NCI-H510A treated with DMSO at 0.1 percent for 48 hours (cell line): Measurements from ENCODE around the gene NOP14.
"Not testable (repeated sequence)": the region's sequence is repeated elsewhere in the genome, so short reads cannot be mapped to it uniquely, and the experiment has no call there.

ENCODE experiments used
- DNase-seq: peaks from one replicate; lab custom pipeline; 2025; lab: John Stamatoyannopoulos, UW

NOP14 gene

DNA sequence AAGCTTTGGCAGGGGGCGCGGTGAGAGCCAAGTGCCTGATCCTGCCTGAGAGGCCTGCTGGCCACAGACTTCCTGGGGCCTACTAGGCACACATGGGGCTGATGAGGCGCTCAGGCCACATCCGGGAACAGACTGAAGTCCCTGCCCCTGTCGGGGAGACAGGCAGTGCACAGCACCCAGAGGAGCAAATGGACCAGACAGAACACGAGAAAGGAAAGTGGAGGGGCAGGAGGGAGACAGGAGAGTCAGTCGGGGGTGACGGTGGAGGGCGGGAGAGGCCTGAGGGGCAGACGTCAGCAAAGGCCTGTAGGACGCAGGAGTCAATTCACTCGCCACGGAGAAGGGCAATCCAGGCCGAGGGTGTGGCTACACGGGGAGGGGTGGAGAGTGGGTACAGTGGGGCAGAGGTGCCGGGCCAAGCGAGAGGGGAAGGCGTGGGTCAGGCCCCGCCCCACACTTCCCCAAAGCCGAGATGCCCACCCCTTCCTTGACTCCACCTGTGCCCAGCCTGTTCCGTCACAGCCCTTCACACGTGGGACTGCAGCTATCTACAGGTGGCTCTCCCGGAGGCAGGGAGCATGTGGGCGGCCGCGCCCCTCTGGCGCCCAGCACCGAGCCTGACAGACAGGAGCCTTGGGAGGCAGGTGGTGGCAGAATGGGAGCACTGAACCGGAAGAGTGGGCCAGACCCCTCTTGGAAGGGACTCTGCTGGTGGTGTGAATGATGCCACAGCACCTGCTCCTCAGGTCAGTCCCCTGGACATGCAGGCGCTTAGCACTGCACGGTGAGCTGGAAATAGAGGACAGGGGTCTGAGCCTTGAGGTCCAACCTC, 20.5 kb downstream of the NOP14 start:
- no peak for DNase-seq

- DNase-seq = no peak
These were observed 21.1 kb downstream of the NOP14 start for GRCh38 chr4:2942037-2942531.

DNA sequence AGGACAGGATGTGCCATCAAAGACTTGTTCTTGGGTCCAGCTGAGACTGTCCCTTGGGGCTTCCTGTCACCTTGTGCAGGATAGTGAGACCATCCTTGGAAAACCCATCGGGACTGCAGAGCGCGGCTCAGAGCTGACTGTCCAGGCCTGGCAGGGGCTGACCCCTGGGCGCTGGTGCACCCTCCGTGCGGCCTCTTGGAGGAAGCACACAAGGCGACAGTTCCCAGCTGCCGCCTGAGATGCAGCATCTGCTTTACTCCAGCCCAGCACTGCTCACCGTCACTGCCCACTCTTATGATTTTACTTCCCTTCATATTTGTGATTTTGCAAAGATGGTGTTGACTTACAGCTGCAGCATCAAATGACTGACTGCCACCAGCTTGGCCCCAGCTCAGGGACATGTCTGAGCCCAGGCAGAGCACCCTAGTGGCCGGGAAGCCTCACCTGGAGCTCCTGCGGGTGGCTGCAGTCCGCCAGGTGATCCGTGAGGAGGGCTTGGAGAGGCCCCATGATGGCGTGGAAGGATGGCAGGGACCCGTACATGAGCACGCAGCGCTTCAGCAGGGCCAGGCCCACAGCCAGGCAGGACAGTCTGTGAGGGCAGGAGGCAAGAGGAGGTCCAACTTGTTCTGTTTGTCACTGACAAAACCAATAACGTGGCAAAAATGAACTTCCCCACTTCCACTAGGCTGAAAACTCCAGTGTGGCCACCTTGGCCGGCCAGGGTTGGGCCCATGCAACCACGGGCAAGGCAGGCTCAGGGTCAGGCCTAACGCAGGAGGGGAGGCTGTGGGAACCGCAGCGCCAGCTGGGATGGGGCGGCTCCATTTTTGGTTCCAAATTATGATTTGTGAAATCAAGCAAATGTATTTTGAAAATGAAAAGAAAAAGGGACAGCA, 21.8 kb downstream of the NOP14 start:
- DNase-seq = no peak

GRCh38 chr4:2940267-2941137, 22.7 kb downstream of the NOP14 start:
- DNase-seq = no peak

GRCh38 chr4:2939383-2940243, 23.6 kb downstream of the NOP14 start:
- DNase-seq = no peak

DNA sequence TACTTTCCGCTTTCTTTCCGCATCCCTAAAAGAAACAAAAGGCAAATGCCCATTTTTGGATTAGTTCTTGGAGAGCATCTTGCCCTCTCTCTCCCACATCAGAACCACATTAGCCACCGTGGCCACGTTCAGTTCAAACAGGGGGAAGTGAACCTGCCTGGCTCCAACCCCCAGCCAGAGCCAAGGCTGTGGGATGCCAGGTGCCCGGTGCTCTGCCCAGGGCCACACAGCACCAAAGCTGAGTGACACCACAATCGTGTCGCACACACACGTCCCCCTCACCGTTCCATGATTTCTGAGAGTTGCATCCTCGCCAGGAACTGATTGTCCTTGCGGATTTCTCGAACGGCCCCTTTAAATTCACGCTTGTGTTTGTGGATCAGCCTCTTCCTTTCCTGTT, 24.3 kb downstream of the NOP14 start:
- DNase-seq = no peak

GRCh38 chr4:2938411-2938810, 24.8 kb downstream of the NOP14 start:
- not testable (repeated sequence) for DNase-seq

DNA sequence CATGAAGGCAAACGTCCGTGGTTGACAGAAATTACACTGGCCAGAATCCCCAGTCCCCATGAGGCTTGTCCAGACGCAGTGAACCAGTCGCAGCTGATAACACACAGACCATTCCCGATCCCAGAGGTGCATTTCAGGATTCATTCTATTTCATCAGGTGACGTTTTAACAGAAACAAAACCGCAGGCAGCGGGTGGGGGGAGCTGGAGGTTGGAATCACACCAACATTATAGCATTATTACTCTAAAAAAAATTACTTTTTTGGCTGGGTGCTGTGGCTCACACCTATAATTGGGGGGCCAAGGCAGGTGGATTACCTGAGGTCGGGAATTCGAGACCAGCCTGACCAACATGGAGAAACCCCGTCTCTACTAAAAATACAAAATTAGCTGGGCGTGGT, 25.2 kb downstream of the NOP14 start:
- no peak for DNase-seq

DNA sequence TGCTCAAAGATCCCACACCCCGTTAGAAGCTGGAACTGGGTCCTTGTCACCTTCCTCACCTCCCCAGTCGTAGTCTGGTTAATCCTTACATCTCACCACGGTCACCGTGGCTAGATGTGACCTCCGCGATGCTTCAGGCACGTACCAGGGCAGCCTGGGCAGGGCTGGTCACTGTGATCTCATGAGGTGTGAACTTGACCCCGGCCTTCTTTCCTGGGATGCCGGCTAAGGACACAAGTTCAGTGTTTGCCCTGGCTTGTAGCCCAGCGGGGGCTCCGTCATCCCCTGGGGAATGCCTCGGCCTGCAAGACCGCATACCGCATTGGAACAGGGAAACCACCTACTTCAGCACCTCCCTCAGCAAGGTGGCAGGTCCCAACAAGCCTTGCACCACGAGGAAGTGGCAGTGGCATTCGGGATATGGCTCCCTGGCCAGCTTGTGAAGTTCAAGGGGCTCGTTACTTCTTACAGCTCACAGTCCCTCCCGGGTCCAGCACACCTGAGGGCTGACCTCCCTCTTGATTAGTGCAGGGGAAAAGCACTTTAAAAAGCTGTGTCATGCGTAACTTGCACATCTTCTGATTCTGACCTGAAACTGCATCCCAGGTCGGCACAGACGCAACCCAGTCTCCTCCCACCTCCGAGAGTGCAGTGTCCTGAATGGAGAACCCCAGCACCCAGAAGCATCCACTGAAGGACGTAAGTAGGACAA, 25.9 kb downstream of the NOP14 start:
- DNase-seq = no peak

DNA sequence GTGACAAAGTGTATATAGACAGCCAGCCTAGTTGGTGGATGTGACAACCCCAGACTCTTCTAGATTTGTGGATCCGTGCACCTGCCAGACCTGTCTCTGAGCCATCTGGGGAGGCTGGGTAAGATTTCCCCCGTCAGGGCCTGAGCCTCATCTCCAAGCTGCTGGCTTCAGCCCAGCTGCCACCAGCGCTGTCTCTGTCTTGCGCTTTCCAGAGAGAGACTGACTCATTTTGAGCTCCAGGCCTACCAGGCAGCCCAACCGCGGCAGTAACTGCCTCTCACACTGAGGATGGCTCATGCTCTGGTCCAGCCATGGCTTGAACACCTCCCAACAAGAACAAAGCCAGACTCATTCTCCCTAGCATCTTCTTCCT, 26.4 kb downstream of the NOP14 start:
- DNase-seq = no peak

DNA sequence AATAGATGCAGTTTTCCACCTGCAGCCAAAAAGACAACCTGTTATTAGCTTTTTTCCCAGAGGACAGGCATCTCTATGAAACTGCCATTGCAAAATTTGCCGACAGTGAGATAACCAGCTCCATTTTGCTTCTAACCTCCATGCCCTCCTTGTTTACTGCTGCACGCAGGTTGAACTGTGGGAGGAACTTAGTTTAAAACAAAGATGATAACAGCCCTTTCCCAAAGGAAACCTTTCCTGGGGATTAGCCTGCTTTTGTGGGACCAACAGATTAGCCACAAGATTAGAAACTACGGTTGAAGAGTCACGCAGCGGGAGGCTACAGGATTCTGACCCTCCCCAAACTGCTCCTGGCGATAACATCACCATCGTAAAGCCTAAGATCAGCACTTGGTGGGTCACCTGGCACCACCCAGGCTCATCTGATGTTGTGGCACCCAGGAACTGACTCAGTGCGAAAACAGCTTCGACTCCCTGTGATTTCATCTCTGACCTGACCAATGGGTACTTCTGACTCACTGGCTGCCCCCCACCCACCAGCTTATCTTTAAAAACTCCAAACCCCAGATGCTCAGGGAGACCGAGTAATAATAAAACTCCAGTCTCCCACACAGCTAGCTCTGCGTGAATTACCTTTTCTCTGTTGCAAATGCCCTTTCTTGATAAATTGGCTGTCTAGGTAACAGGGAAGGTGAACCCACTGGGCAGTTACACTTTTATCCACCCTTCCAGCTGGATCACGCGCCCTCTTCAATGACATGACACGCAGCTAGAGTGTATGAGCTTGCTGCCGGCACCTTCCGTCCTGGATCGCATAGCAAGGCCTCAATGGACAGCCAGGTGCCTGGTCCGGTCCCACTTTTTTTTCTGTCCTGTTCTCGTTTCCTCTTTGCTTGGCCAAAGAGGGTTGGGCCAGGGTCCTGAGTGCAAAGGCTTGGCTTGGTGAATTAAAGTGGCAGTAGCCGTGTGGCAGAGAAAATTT, 27.2 kb downstream of the NOP14 start:
- DNase-seq = peak; percentile 5

DNA sequence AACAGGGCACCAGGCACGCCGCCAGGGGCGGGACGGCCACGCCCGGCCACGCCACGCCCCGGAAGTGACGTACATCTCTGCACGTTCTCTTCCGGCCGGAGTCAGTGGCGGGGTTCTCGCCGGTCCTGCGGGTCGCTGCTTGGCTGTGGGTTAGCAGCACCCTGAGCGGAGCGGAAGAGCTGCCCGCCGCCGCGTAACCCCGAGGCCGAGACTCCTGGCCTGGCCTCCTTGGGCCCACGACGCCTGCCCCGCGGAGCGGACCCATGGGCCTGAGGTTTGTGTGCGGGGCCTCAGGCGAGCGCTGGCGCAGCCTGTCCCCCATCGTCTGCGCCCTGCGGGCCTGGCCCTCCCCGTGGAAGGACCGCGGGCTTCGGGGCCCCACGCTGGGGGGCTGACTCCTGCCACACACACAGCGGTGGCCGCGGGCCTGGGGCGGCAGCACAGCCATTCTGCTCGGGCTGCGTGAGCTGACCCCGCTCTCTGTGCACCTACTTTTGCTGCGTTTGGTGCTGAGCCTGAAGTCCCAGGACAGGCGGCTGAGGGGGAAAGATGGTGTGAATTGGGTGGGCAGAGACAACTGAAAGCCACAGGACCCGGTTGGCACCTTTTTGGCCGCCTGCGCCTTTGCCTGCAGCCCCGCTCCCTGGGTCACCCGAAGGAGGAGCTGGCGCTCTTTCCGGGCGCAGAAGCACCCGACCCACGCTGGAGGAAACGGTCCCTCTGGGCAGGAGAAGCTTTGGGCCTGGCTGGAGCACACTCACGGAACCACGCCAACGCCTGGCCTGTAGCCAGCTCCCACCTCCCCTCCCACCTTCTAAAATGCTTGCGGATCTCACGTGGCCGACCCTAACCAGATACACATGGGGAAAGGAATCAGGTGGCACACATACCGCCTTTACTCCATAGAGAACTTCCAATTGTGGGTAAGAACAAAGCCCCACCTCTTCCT, 28.1 kb downstream of the NOP14 start:
- peak; percentile 44 for DNase-seq

DNA sequence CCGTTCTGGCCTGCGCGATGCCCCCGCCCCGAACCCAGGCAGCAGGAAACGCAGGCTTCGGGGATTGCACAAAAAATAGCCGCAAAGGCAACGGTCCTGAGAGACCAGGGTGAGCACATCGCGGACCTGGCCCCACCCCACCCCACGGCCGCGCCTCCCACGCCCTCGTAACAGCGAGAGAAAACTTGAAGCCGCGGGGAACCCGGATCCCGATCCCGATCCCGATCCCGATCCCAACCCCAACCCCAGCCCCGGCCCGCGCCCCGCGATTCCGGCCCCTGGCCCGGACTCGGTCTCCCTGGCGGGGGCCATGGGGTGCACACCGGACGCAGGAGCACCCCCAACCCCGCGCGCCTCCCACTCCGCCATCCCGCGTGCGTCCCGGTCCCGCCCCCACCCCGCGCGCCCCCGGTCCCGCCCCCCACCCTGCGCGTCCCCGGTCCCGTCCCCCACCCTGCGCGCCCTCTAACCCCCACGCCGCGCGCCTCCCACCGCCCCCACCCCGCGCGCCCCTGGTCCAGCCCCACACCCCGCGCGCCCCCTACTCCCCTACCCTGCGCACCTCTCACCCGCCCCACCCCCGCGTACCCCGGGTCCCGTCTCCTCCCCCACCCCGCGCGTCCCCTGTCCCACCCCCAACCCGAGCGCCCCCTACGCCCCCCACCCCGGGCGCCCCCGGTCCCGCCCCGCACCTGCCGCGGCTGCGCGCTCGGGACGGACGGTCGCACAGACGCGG, 29.0 kb downstream of the NOP14 start:
- DNase-seq = no peak

DNA sequence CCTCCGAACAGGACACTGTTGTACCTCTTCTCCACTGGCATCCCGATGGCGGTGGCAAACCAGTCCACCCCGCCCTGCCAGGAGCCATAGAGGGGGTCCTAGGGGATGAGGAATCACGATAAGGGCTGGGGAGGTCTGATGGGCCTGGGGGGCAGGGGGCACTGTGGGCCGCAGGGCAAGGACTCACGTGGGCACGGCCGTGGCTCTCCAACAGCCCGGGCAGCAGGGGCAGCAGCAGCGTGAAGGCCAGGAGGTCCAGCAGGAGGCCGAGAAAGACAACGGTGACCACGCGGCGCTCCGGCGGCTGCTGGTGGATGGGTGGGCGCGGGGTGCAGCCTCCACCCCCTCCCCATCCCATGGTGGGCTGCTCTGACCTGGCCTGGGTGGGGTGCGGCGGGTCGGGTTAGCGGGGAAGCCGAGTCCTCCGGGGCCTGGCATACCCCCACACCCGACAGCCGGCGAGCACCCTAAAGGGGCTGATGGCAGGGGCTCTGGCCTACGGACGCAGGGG, 29.6 kb downstream of the NOP14 start:
- DNase-seq = no peak

DNA sequence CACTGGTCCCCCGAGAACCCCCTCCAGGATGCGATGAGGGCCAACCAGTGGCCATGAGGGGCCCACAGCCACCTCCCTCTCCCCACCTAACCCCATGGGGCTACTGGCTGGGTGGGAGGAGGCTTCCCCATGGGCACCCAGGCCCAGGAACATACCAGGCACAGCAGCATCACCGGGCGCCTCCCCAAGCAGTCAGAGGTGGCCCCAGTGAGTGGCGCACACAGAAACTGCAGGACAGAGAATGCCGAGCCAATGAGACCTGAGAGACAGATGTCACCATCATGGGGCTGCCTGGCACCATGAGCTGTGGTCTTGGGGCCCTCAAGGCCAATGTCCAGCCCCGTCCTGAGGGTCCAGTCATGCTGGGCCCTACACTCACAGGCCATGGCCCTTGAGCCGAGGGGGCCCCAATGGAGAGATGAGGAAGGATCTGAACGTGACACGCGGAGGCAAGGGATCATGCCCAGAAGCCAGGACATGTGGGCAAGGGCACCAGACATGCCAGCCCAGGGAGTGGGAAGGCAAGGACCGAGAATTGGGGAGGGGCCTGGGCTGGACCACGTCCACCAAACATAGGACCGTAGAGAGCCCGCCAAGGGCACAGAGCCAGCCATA, 30.1 kb downstream of the NOP14 start:
- DNase-seq = no peak

DNA sequence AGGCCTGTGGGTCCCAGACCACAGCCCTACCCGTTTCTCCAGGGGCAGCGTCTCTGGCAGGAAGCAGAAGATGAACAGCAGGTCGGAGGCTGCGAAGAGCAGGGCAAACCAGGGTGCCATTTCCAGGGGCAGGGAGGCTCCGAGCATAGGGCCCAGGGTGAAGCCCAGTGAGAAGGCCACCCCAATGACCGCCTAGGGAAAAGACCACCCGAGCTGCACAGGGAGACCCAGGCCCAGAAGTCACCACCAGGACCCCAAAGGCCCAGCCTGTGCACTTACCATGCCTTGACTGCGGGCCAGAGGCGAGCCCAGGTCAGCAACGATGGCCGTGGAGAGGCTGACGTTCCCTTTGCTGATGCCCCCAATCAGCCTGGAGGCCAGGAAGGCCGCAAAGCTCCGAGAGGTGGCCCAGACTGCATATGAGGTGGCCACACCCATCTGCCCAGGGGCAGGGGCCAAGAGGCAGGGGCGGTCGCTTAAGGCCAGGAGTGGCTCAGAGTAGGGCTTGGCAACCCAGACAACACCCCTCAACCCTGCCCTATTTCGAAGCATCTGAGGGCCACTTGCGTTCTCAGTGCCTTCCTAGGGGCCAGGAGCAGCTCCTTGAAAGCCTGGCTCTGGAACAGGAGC, 30.8 kb downstream of the NOP14 start:
- DNase-seq = no peak
